Activated CD8-positive, alpha-beta memory T cell treated with anti-CD3 and anti-CD28 coated beads for 48 hours (primary cell): ENCODE results near the gene RABGGTB.
"Not testable (repeated sequence)": the region's sequence is repeated elsewhere in the genome, so short reads cannot be mapped to it uniquely, and the experiment has no call there.

Source experiments
- DNase-seq, 3 experiments: peaks; one replicate each; pipeline ENCODE4 v3.0.0-alpha.2; 2020; ENCODE audit warnings: low read depth in 2 of 3, low spot score in 2 of 3

RABGGTB gene

GRCh38 chr1:75795703-75796193, 9.7 kb downstream of the RABGGTB start:
- no peak for DNase-seq

GRCh38 chr1:75796376-75797272, 10.6 kb downstream of the RABGGTB start, which contains the start of gene MSH4:
TSS of gene MSH4 (plus strand) at chr1:75796882. CDS start at chr1:75796986, 104 bp downstream.
- DNase-seq, result peak in 1 of 3 experiments; percentile 36

- no peak for DNase-seq
Measured at GRCh38 chr1:75797273-75797588, 11.2 kb downstream of the RABGGTB start.

- DNase-seq, result no peak
Measured at GRCh38 chr1:75797606-75798216, 11.7 kb downstream of the RABGGTB start.

- not testable (repeated sequence) for DNase-seq
Measured at GRCh38 chr1:75801480-75801879, 15.4 kb downstream of the RABGGTB start.

- DNase-seq, result no peak
Measured at GRCh38 chr1:75808921-75809320, 22.9 kb downstream of the RABGGTB start.

- DNase-seq, result not testable (repeated sequence)
Measured at GRCh38 chr1:75810113-75810512, 24.1 kb downstream of the RABGGTB start.

GRCh38 chr1:75811211-75811981, 25.3 kb downstream of the RABGGTB start:
- no peak for DNase-seq

GRCh38 chr1:75812065-75812464, 26.0 kb downstream of the RABGGTB start:
- DNase-seq, result no peak

GRCh38 chr1:75823596-75823995, 37.5 kb downstream of the RABGGTB start:
- not testable (repeated sequence) for DNase-seq

GRCh38 chr1:75836528-75837100, 50.6 kb downstream of the RABGGTB start:
- DNase-seq, result no peak

GRCh38 chr1:75838079-75838478, 52.0 kb downstream of the RABGGTB start:
- no peak for DNase-seq

GRCh38 chr1:75841421-75841820, 55.4 kb downstream of the RABGGTB start:
- no peak for DNase-seq
